CD4-positive, alpha-beta T cell treated with Interleukin-12 subunit alpha and Interleukin-12 subunit beta, for 1 hour (primary cell): ENCODE results near the gene SMIM28.
"Not testable (repeated sequence)": the region's sequence is repeated elsewhere in the genome, so short reads cannot be mapped to it uniquely, and the experiment has no call there.

ENCODE experiments used
- DNase-seq: peaks from one replicate; pipeline ENCODE4 v3.0.0-alpha.2; 2020

Gene SMIM28

DNA sequence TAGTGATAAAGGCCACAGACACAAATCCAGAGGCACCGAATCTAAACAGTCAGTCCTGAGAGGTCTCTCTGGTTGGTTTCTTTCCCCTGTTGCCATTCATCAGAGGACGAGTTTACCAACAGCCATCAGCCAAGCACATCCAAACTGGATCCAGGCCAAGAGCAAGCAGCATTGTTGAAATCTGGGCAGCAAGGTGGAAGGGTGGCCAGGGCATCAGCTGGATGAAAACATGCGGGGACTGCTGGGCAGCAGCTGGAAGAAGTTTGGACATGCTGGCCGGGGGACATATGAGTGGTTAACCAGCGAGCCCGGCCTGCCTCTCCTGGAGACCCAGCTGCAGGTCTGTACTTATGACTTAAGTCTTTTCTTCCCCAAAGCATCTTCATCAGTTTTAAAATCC lies at the start of gene SMIM28:
TSS of gene SMIM28 (plus strand) at position 62 of the 400 bp plus-strand sequence. CDS start at position 230, 168 bp downstream.
- no peak for DNase-seq

DNA sequence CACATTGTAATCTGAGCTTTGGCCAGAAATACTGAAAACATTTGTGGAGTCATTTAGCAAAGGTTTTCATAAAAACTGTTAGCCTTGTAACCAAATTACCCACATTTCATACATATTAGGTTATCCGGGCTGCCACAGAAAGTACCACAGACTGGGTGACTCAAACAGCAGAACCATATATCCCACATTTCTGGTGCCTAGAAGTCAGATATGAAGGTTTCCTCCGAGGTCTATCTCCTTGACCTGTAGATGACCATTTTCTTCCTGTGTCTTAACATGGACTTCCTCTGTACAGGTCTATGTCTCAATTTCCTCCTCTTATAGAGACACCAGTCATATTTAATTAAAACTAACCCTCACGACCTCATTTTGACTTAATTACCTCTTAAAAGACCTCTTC lies 49.5 kb upstream of the SMIM28 start:
- no peak for DNase-seq

DNA sequence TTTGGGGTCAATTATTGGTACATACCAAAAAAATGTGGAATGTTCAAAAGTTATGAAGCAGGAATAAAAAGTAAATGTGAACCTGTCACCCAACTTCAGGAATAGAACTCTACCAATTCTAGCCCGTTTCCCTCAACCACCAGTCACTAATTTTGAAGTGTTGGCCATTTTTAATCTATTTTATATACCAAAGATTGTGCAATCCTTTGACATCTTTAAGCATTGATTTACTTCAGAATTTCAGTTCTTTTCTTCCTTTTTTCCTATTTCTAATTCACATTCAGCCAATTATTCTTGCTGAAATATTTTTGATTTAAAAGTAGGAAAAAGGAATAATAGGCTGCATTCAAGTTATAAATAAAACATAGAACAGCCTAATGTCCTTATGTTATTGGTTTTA lies 46.9 kb upstream of the SMIM28 start:
- DNase-seq, result no peak

DNA sequence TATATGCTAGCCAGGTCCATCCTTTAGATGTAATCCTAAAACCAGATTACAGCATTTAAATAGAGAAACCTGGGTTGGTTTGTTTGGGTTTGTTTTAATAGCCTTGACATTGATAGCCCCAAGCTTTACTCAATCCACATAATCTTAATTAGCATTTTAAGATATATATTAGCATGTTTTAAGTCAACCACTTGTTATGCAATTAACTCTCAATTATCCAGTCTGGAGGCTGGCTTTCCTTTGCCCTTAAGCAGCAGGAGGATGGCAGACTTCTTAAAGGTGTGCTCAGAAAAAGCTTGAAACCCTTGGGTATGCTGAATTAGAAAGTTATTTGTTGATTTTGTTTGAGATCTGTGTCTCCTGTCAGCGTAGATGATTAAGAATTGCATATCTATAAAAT lies 46.3 kb upstream of the SMIM28 start:
- DNase-seq, result no peak

DNA sequence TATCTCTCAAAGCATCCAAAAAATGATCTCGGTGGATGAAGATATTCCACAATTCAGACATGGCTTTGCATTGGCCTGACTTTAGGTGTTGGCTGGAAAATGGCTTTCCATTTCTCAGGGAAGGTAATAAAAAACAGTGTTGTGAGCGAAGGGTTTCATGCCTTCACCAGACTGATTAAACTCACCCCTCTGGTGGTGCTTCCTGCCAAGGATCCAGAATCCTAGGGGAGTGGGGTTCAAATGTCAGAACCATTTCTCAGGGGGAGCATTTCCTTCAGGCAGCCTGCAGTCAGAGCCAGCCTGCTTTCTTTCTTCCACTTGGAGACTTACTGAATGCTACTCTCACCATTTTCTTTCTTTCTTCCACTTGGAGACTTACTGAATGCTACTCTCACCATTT lies 45.7 kb upstream of the SMIM28 start:
- no peak for DNase-seq

DNA sequence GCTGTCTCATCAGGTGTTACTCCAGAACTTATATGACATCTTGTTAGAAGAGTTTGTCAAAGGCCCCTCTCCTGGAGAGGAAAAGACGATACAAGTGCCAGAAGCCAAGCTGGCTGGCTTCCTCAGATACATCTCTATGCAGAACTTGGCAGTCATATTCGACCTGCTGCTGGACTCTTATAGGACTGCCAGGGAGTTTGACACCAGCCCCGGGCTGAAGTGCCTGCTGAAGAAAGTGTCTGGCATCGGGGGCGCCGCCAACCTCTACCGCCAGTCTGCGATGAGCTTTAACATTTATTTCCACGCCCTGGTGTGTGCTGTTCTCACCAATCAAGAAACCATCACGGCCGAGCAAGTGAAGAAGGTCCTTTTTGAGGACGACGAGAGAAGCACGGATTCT lies 43.7 kb upstream of the SMIM28 start:
- DNase-seq, result no peak

DNA sequence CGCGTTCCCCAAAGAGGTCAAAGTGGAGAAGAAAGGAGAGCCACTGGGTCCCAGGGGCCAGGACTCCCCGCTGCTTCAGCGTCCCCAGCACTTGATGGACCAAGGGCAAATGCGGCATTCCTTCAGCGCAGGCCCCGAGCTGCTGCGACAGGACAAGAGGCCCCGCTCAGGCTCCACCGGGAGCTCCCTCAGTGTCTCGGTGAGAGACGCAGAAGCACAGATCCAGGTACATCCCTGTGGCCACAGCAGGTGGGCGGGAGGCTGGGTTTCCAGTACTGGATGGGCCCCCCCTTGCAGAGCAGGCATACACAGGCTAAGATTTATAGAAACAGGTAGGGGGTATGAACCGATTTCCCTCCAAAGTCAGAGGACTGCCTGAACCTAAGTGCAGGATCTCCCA lies 42.7 kb upstream of the SMIM28 start:
- DNase-seq, result no peak

DNA sequence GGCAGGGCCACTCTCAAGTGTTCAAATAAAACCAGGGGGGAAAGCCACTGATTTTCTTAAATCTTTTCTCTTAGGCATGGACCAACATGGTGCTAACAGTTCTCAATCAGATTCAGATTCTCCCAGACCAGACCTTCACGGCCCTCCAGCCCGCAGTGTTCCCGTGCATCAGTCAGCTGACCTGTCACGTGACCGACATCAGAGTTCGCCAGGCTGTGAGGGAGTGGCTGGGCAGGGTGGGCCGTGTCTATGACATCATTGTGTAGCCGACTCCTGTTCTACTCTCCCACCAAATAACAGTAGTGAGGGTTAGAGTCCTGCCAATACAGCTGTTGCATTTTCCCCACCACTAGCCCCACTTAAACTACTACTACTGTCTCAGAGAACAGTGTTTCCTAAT lies 41.5 kb upstream of the SMIM28 start:
- no peak for DNase-seq

DNA sequence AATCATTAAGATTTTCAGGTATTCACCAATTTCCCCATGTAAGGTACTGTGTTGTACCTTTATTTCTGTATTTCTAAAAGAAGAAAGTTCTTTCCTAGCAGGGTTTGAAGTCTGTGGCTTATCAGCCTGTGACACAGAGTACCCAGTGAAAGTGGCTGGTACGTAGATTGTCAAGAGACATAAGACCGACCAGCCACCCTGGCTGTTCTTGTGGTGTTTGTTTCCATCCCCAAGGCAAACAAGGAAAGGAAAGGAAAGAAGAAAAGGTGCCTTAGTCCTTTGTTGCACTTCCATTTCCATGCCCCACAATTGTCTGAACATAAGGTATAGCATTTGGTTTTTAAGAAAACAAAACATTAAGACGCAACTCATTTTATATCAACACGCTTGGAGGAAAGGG lies 40.6 kb upstream of the SMIM28 start:
- no peak for DNase-seq

DNA sequence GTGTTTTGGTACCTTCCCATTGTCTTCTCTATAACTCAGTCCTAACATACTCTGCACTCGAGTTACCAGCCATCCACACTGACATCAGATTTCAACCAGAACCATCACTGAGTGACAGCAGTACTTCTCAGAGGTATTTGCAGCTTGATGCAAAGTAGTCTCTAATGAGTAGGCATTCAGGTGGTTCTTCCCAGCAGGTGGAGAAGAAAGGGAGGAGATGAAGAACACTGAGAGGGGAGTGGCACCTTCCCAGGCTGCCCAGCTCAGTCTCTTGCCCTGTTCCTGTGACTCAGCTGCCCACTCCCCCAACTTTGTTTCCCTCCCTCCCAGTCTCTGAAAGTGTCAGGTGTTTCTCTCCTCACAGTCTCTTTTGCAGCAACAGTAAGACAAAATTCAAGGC lies 38.7 kb upstream of the SMIM28 start:
- DNase-seq, result no peak

DNA sequence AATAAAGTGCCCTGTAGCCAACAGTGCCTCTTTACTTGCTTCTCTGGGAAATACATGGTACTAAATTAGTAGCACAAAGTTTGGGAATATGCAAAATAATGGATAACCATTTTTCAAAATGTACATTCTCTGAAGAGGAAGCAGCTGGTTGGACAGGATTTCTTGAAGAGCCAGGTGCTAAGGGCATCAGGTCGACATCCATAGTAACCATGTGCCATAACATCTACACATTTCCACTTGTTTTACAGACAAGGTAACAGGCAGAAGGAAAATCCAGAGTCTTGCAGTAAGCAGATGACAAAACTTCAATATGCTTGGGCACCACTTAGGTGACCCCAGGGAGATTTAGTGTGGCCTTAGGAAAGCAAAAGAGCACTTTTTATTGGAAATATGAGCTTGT lies 36.5 kb upstream of the SMIM28 start:
- no peak for DNase-seq

DNA sequence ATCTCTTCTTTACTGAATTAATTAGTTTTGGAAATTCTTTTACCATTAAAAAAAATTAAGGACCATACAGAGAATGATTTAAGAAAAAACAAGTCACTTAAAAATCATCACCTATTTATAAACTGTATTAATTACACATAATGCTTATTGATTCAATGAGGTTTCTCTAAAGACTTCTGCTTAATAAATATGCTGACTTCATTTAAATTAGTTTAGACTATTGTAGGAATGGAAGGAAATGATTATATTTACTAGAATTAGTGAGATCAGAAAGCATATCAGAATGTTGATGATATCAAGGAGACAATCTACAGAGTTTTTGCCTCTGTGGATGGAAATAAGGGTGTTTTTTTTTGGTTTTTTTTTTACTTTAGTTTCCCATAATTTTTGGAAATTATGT lies 34.6 kb upstream of the SMIM28 start:
- no peak for DNase-seq

DNA sequence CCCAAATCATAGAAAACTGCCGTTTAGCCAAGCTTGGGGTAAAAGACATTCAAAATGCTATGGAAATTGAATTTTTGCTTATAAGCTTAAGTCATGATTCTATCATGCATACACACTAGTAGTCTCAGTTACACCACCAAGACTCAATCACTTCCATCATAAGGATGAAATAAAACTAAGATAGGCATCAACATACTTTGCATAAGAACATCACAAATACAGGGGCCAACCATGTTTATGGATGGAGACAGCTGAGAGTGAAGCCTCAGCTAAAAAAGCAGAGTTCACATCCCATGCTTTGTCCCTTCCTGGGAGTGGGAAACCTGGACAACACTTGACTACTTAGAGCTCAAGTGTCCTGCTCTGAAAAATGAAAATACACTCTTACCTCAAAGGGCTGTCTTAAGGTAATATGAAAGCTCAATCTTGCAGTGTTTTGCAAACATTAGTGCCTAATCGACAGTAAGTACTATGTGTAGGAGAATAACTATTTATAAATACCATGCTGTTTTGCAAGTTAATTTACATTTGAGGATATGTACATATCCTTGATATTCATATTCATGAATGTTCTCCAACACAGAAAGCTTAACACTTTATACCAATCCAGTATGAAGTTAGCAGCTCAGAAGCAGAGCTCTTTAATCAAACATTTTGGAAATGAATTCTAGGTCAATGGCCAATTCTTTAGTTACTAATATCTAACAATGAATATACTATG lies 32.0 kb upstream of the SMIM28 start:
- DNase-seq, result no peak

DNA sequence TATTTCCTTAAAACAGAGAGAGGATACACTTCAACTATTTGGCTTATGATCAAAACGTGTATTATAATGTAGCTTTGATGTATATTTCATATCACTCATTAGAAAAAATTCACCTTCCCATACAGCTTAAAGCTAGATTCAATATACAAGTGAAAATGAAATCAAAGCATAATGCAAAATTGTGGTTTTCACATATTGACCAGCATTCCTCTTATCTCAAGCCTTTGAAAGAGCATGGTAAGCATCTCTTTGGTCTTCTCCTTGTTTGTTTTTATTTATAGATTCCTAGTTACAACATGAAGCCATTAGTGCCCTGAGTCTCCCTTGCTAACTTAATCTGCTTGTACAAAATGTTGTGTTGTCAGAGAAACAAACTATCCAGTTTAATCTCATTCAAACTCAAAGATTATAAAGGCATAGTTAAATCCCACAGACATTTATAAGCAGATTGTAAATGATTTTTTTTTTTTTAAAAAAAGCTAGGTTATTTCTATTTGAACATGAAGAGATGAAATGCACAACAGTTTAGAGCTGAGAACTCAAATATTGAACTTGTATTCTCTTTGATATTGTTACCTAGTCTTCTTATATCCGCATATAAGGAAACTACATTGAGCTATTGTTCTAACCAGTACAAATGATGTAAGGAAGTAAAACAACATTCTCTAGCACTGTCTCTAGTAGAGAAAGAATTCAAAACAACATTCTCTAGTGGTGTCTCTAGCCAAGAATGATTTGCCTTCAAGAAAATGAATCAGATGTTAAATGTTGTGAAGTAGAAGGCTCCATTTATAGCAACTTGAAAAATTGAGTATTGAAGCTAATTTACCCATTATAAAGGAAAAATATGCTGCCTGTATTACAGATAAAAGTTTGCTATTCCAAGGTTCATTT lies 31.2 kb upstream of the SMIM28 start:
- no peak for DNase-seq

DNA sequence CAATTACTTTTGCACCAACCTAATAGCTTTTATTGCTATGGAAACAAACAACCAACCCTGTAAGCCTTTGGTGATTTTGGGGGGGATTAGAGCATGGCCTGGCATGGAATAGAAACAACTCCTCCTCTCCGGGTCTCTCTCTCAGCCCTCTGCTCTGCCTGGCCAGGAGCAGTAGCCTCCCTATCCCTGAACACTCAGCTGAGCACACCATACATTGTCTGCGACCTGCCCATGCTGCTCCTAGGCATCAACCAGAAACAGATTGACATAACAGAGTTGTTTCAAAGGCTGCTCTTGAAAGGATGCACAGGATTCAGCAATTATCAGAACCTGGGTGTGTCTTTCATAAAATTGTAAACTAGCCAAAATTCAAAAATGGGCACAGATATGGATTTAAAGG lies 29.8 kb upstream of the SMIM28 start:
- no peak for DNase-seq

DNA sequence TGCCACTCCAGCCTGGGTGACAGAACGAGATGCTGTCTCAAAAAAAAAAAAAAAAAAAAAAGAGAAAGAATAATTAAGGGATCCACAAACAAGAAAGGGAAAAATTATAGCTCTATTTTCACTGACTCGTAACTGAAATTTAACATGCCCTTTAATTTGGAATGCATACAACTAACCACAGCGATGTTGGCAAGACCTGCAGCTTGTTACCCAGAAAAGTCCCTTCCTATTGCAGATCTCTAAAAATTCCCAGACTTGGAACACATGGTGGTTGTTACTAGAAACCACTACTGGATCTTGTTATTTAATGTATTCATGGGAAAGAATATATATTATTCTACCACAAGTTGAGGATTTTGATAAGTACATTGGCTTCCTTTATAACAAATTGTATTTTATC lies 27.8 kb upstream of the SMIM28 start:
- DNase-seq, result no peak

DNA sequence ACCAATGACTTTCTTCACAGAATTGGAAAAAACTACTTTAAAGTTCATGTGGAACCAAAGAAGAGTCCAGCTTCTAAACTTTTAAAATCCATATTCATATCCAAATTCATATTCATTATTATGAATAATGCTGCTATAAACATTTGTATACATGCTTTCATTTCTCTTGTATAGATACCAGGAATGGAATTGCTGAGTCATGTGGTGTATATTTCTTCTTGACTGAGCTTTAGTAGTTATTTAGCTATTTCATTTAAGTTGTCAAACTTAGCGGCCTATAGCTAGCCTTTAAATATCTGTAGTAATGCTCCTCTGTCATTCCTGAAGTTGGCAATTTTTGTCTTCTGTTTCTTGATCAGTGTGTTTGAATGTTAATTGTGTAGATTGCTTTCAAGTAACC lies 19.8 kb upstream of the SMIM28 start:
- DNase-seq, result no peak

DNA sequence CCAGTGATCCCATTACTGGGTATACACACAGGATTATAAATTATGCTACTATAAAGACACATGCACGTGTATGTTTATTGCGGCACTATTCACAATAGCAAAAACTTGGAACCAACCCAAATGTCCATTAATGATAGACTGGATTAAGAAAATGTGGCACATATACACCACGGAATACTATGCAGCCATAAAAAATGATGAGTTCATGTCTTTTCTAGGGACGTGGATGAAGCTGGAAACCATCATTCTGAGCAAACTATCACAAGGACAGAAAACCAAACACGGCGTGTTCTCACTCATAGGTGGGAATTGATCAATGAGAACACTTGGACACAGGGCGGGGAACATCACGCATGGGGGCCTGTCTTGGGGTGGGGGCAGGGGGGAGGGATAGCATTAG lies 9.0 kb upstream of the SMIM28 start:
- DNase-seq, result not testable (repeated sequence)

DNA sequence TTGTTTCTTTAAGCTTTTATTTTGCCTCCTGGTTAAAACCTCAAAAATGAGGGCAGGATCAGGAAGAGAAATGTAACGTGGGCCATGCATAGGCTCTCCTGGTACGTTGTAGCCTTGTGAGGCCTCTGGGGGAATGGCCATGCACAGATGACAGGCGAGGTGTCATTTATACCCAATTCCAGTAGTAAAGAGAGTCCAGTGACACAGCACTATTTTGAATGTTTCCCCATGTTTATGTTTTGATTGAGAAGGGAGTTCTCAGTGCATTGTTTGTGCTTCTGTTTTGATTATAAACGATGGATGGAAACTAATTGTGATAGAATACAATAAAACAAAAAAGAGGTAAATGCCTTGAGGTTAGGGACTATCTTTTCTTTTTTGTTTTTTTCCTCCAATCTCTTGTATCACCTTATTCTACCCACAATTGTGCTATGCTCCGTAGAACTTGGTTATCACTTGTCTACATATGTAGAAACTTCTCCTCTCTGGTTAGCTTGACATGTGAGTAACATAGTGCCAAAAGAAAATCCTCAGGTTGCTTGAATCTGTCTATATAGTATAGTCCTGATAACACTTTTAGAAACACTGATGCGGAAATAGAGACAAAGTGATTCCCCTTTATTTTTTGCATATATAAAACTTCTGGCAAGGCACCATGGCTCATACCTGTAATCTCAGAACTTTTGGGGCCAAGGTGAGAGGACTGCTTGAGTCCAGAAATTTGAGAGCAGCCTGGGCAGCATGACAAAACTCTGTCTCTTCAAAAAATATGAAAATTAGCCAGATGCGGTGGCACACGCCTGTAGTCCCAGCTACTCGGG lies 6.9 kb upstream of the SMIM28 start:
- no peak for DNase-seq

DNA sequence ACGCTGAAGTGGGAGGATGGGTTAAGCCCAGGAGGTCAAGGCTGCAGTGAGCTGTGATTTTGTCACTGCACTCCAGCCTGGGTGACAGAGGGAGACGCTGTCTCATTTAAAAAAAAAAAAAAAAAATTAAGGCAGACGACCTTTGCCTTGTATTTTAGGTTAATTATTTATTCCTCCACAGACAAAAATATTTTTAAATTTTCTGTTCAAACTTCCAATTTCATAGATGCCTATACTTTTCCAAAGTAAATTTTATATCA lies 6.3 kb upstream of the SMIM28 start:
- no peak for DNase-seq

DNA sequence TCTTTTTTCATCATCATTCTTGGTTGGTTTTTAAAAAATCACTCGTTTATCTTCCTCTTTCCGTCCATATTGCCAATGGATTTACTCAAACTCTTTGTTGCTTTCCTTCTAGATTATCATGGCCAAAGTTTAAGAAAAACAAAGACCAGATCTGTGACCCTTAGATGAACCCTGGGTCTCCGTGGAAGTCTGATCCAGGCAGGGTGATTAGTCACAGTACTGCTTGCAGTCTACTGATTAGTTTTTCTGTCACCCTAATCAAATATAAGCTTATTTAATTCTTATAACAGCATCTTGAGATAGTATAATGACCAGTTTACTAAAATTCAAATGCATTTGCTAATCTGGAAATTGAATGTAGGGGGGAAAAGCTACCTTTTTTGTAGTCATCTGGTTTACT lies 6.0 kb upstream of the SMIM28 start:
- no peak for DNase-seq

DNA sequence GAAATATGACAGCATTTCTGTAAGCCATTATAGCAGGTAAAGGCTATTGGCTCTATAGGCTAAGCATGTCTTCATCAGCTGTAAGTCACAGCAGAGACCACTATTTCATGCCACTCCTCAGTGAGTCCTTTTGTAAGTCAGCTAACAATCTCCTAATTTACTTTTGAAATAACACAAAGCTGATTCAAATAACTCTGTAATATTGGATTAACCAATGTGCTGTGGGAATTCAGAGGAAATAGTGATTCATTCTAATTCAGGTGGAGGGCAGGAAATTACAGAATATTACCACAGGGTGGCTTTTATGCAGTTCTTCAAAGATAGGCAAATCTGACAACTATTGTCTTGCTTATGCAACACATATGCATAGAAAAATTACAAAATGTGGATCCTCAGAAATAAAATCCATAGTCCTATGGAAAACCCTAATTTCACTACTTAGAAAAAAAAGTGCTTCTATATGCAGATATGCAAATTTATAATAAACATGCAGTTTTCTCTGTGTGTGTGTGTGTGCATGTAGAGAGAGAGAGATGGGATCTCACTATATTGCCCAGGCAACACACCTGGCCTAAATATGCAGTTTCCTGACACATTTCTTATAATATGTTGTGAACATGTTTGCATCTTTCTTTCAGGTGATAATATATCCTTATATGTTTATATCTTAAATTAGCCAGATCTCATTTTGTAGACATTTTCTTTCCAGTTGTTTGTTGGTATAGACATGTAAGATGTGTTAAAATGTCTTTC lies 4.8 kb upstream of the SMIM28 start:
- peak; percentile 18 for DNase-seq

DNA sequence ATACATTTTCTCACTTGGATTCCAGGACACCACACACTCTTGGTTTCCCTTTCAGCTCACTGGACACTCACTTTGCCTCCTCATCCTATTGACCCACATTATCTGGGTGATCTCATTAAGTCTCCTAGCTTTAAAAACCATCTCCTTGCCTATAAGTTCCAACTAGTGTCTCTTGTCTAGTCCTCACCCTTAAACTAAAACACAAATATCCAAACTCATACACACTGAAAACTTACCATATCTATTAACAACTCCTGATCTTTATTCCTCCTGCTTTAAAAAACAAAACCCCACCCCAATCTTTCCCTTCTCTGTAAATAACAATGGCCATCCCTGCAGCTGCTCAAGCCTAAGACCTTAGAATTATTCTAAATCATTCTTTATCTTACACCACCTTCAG lies 3.5 kb upstream of the SMIM28 start:
- DNase-seq, result no peak
